Activated CD8-positive, alpha-beta memory T cell treated with anti-CD3 and anti-CD28 coated beads, Interleukin-2, amount 10 ng/mL, durations not matched to agents 7 days and 5 days (primary cell): Measurements from ENCODE around the gene RBCK1. TPM values are rescaled to one million over a fixed set of nuclear protein-coding genes. Genes with fewer than 3 reads are reported as not detected.

Experiments
- ATAC-seq: fragments of 150-1000 bp; cut with Tn5 transposase; one replicate; pipeline ENCODE4 v1.10.0; 2021; ENCODE audit warnings: moderate library complexity
- CTCF ChIA-PET: fragments of 350-600 bp; sonication (Branson Sonifier 250); formaldehyde crosslinking; loops from one replicate; lab custom pipeline; 2021; ENCODE audit warnings: antibody characterized with exemption; lab: Charles Lee
- DNase-seq: peaks from one replicate; pipeline ENCODE4 v3.0.0-alpha.2; 2020
- H3K27ac Mint-ChIP-seq: one replicate; pipeline ENCODE4 v1.8.0; 2021; ENCODE audit warnings: mild to moderate bottlenecking, mixed read lengths
- H3K27me3 Mint-ChIP-seq: one replicate; pipeline ENCODE4 v1.8.0; 2021; ENCODE audit warnings: mixed read lengths
- H3K36me3 Mint-ChIP-seq: one replicate; pipeline ENCODE4 v1.8.0; 2021; ENCODE audit warnings: mild to moderate bottlenecking, mixed read lengths
- H3K4me1 Mint-ChIP-seq: one replicate; pipeline ENCODE4 v1.8.0; 2021; ENCODE audit warnings: mixed read lengths
- H3K4me3 Mint-ChIP-seq: one replicate; pipeline ENCODE4 v1.8.0; 2021; ENCODE audit warnings: mild to moderate bottlenecking, moderate library complexity, mixed read lengths
- H3K9me3 Mint-ChIP-seq: one replicate; pipeline ENCODE4 v1.8.0; 2022; ENCODE audit warnings: low read depth, mixed read lengths
- total RNA-seq, 2 experiments: library from RNA; stranded (reverse); gene quantifications; one replicate each; pipeline ENCODE4 v1.2.3, GENCODE V29; 2021

The RBCK1 gene
- total RNA-seq, 2 experiments from 2014 or later, result 114 to 173 TPM

DNA sequence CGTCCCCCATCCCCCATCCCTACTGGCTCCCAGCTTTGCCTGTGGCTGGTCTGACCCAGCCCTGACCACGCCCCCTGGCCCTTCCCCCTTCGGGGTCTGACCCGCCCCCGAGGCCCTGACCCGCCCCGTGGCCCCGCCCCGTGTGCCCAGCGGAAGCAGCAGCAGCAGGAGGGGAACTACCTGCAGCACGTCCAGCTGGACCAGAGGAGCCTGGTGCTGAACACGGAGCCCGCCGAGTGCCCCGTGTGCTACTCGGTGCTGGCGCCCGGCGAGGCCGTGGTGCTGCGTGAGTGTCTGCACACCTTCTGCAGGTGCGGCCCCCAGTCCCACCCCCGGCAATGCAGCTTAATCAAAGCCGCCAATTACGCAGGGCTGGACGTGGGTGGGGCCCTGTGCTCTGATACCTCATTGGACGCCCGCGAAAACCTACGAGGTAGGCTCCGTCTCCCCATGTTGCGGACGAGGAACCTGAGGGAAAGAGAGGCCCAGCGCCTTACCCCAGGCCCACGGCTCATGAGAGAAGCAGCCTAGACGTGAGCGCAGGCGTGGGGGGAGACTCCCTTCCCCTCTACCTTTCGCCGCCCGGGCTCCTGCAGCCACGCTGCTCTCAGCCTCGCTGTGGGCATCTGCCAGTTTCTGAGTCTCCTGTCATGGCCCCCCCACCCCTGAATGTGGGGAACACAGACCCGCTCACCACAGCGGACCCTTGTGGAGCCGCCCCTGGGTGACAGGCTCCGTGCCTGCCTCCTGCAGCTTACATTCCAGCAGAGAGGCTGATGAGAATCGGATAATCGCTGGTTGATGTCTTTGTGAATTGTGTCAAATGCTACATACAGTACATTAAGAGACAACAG lies 12.8 kb downstream of the RBCK1 start:
- CTCF ChIA-PET, result no interaction called here
- H3K36me3 Mint-ChIP-seq, result peaks cover 56% of the 10 kb centered on the region
- peak; percentile 38 for ATAC-seq

GRCh38 chr20:421685-422250 lies 13.7 kb downstream of the RBCK1 start:
- ATAC-seq, result no peak
- H3K27me3 Mint-ChIP-seq, result no peaks in the 10 kb centered on the region
- DNase-seq, result no peak
- H3K27ac Mint-ChIP-seq, result no peak overlapping the region
- peaks cover 22% of the 10 kb centered on the region for H3K4me1 Mint-ChIP-seq
- H3K4me3 Mint-ChIP-seq, result no peak overlapping the region
- CTCF ChIA-PET, result no interaction called here
- H3K9me3 Mint-ChIP-seq, result no peaks in the 10 kb centered on the region
- H3K36me3 Mint-ChIP-seq, result peaks cover 59% of the 10 kb centered on the region

More for the DNA sequence above, 12.8 kb downstream of the RBCK1 start:
- Mint-ChIP-seq H3K4me3 (no peak overlapping the region), H3K27me3 (no peaks in the 10 kb centered on the region), H3K4me1 (peaks cover 19% of the 10 kb centered on the region), H3K9me3 (no peaks in the 10 kb centered on the region), H3K27ac (no peak overlapping the region)
- no peak for DNase-seq

- DNase-seq (no peak), ATAC-seq (no peak)
- no peak overlapping the region for H3K27ac Mint-ChIP-seq
- H3K36me3 Mint-ChIP-seq, result peaks cover 59% of the 10 kb centered on the region
- no peak overlapping the region for H3K4me3 Mint-ChIP-seq
- CTCF ChIA-PET, result interaction anchor here (1.6 kb wide), 1 partner anchor 13 kb away, joined by 4 read pairs; no protein-coding TSS in a partner anchor
- no peaks in the 10 kb centered on the region for H3K27me3 Mint-ChIP-seq
- H3K9me3 Mint-ChIP-seq, result no peaks in the 10 kb centered on the region
- peaks cover 29% of the 10 kb centered on the region for H3K4me1 Mint-ChIP-seq
Measured at GRCh38 chr20:426566-426965, 18.5 kb downstream of the RBCK1 start.

DNA sequence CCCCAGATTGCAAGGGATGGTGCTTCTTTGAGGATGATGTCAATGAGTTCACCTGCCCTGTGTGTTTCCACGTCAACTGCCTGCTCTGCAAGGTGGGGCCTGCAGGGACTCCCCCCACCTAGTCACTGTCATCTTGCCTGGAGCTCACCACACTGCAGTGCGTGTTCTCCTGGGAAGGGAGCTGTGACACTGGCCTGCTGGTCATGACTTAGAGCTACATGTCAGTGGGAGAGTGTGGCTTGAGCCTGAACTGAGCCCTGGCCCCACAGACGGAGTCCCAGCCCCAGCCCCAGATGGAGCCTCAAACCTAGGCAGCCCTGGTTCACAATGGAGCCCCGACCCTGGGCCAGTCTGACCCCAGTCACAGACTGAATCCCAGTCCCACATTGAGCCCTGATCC lies 19.3 kb downstream of the RBCK1 start:
- Mint-ChIP-seq H3K9me3 (no peaks in the 10 kb centered on the region), H3K27ac (no peak overlapping the region), H3K4me1 (peaks cover 33% of the 10 kb centered on the region), H3K36me3 (peaks cover 51% of the 10 kb centered on the region), H3K27me3 (no peaks in the 10 kb centered on the region), H3K4me3 (no peak overlapping the region)
- DNase-seq (no peak), ATAC-seq (no peak)
- CTCF ChIA-PET, result interaction anchor here (0.9 to 1.6 kb wide), 3 partner anchors 14 to 71 kb away, joined by 3 to 4 read pairs (median 3); no protein-coding TSS in a partner anchor

- no peak for DNase-seq
- Mint-ChIP-seq H3K27ac (no peak overlapping the region), H3K9me3 (no peaks in the 10 kb centered on the region), H3K4me3 (no peak overlapping the region), H3K27me3 (no peaks in the 10 kb centered on the region), H3K4me1 (peaks cover 40% of the 10 kb centered on the region), H3K36me3 (peaks cover 46% of the 10 kb centered on the region)
- CTCF ChIA-PET, result interaction anchor here (0.9 to 1.6 kb wide), 3 partner anchors 14 to 72 kb away, joined by 3 to 4 read pairs (median 3); no protein-coding TSS in a partner anchor
- ATAC-seq, result no peak
Measured at GRCh38 chr20:427849-428657, 20.0 kb downstream of the RBCK1 start.

GRCh38 chr20:428658-429200 lies 20.6 kb downstream of the RBCK1 start:
- Mint-ChIP-seq H3K4me1 (peaks cover 45% of the 10 kb centered on the region), H3K36me3 (peaks cover 48% of the 10 kb centered on the region), H3K27ac (no peak overlapping the region), H3K4me3 (no peak overlapping the region), H3K9me3 (no peaks in the 10 kb centered on the region), H3K27me3 (no peaks in the 10 kb centered on the region)
- ATAC-seq, result no peak
- CTCF ChIA-PET, result no interaction called here
- DNase-seq, result no peak

GRCh38 chr20:430091-430999 lies 22.2 kb downstream of the RBCK1 start:
- Mint-ChIP-seq H3K27ac (peak overlapping the region; percentile 35), H3K4me3 (no peak overlapping the region), H3K27me3 (no peaks in the 10 kb centered on the region), H3K4me1 (peaks cover 48% of the 10 kb centered on the region), H3K9me3 (no peaks in the 10 kb centered on the region), H3K36me3 (peaks cover 47% of the 10 kb centered on the region)
- CTCF ChIA-PET, result interaction anchor here (1.0 kb wide), 1 partner anchor 8 kb away, joined by 5 read pairs; no protein-coding TSS in a partner anchor
- DNase-seq, result no peak
- no peak for ATAC-seq

GRCh38 chr20:431012-431904 lies 23.2 kb downstream of the RBCK1 start:
- Mint-ChIP-seq H3K4me1 (peaks cover 52% of the 10 kb centered on the region), H3K27ac (peak overlapping the region; percentile 64), H3K27me3 (no peaks in the 10 kb centered on the region), H3K9me3 (no peaks in the 10 kb centered on the region), H3K4me3 (no peak overlapping the region), H3K36me3 (peaks cover 54% of the 10 kb centered on the region)
- DNase-seq, result peak; percentile 58
- no peak for ATAC-seq
- CTCF ChIA-PET, result interaction anchor here (0.6 to 1.0 kb wide), 2 partner anchors 51 to 77 kb away, joined by 4 to 6 read pairs; partner anchors contain the start of gene TRIB3

- Mint-ChIP-seq H3K27ac (peak overlapping the region; percentile 90), H3K9me3 (no peaks in the 10 kb centered on the region), H3K4me3 (no peak overlapping the region), H3K27me3 (no peaks in the 10 kb centered on the region), H3K36me3 (peaks cover 56% of the 10 kb centered on the region), H3K4me1 (peaks cover 54% of the 10 kb centered on the region)
- DNase-seq (no peak), ATAC-seq (no peak)
- CTCF ChIA-PET, result interaction anchor here (1.0 kb wide), 1 partner anchor 78 kb away, joined by 6 read pairs; no protein-coding TSS in a partner anchor
Measured at GRCh38 chr20:432208-432607, 24.1 kb downstream of the RBCK1 start.

GRCh38 chr20:432677-433299 lies 24.7 kb downstream of the RBCK1 start:
- CTCF ChIA-PET, result interaction anchor here (1.0 kb wide), 1 partner anchor 71 kb away, joined by 3 read pairs; no protein-coding TSS in a partner anchor
- ATAC-seq (no peak), DNase-seq (no peak)
- H3K36me3 Mint-ChIP-seq, result peaks cover 57% of the 10 kb centered on the region
- H3K4me1 Mint-ChIP-seq, result peaks cover 60% of the 10 kb centered on the region
- no peak overlapping the region for H3K4me3 Mint-ChIP-seq
- H3K27ac Mint-ChIP-seq, result peak overlapping the region; percentile 90
- H3K27me3 Mint-ChIP-seq, result no peaks in the 10 kb centered on the region
- H3K9me3 Mint-ChIP-seq, result no peaks in the 10 kb centered on the region
